ENCODE data around the gene KDM4B.

KDM4B gene

GRCh38 chr19:4984438-4984990 lies 15.6 kb downstream of the KDM4B start:
- no peak overlapping the region for H3K27ac ChIP-seq (ENCODE audit: low read length)
- DNase-seq (ENCODE audit: low read depth, low spot score) = no peak
- H3K9me3 ChIP-seq (ENCODE audit: control insufficient read depth, insufficient read depth, low read length) = no peaks in the 10 kb centered on the region
- no peak overlapping the region for H3K4me3 ChIP-seq (ENCODE audit: low read length)
- no CpG with 5 or more reads among the region's 18 CpGs for WGBS (ENCODE audit: insufficient coverage, insufficient read length)
- no peaks in the 10 kb centered on the region for H3K27me3 ChIP-seq (ENCODE audit: control insufficient read depth, insufficient read depth, low read length)
- H3K4me1 ChIP-seq (ENCODE audit: control insufficient read depth, insufficient read depth, low read length) = peaks cover 1% of the 10 kb centered on the region; the same call in 1 of the 2 replicates
- no peaks in the 10 kb centered on the region for H3K36me3 ChIP-seq (ENCODE audit: control insufficient read depth, insufficient read depth, low read length)

GRCh38 chr19:4985551-4985991 lies 16.7 kb downstream of the KDM4B start:
- Histone ChIP-seq H3K36me3 (ENCODE audit: control insufficient read depth, insufficient read depth, low read length) (no peaks in the 10 kb centered on the region), H3K9me3 (ENCODE audit: control insufficient read depth, insufficient read depth, low read length) (no peaks in the 10 kb centered on the region), H3K4me1 (ENCODE audit: control insufficient read depth, insufficient read depth, low read length) (peaks cover 1% of the 10 kb centered on the region; the same call in 1 of the 2 replicates), H3K27me3 (ENCODE audit: control insufficient read depth, insufficient read depth, low read length) (no peaks in the 10 kb centered on the region), H3K27ac (ENCODE audit: low read length) (no peak overlapping the region), H3K4me3 (ENCODE audit: low read length) (no peak overlapping the region)
- no CpG with 5 or more reads among the region's 22 CpGs for WGBS (ENCODE audit: insufficient coverage, insufficient read length)
- no peak for DNase-seq (ENCODE audit: low read depth, low spot score)

- no peaks in the 10 kb centered on the region for H3K27me3 ChIP-seq (ENCODE audit: control insufficient read depth, insufficient read depth, low read length)
- H3K4me3 ChIP-seq (ENCODE audit: low read length) = no peak overlapping the region
- H3K9me3 ChIP-seq (ENCODE audit: control insufficient read depth, insufficient read depth, low read length) = no peaks in the 10 kb centered on the region
- WGBS (ENCODE audit: insufficient coverage, insufficient read length) = no CpG with 5 or more reads among the region's 19 CpGs
- H3K4me1 ChIP-seq (ENCODE audit: control insufficient read depth, insufficient read depth, low read length) = peaks cover 1% of the 10 kb centered on the region; the same call in 1 of the 2 replicates
- H3K27ac ChIP-seq (ENCODE audit: low read length) = no peak overlapping the region
- H3K36me3 ChIP-seq (ENCODE audit: control insufficient read depth, insufficient read depth, low read length) = no peaks in the 10 kb centered on the region
- DNase-seq (ENCODE audit: low read depth, low spot score) = no peak
Measured at GRCh38 chr19:4986056-4986455, 17.1 kb downstream of the KDM4B start.

GRCh38 chr19:4986471-4986891 lies 17.6 kb downstream of the KDM4B start:
- WGBS (ENCODE audit: insufficient coverage, insufficient read length) = no CpG with 5 or more reads among the region's 19 CpGs
- no peak for DNase-seq (ENCODE audit: low read depth, low spot score)
- Histone ChIP-seq H3K27ac (ENCODE audit: low read length) (no peak overlapping the region), H3K27me3 (ENCODE audit: control insufficient read depth, insufficient read depth, low read length) (no peaks in the 10 kb centered on the region), H3K36me3 (ENCODE audit: control insufficient read depth, insufficient read depth, low read length) (no peaks in the 10 kb centered on the region), H3K4me3 (ENCODE audit: low read length) (no peak overlapping the region), H3K9me3 (ENCODE audit: control insufficient read depth, insufficient read depth, low read length) (no peaks in the 10 kb centered on the region), H3K4me1 (ENCODE audit: control insufficient read depth, insufficient read depth, low read length) (peaks cover 1% of the 10 kb centered on the region; the same call in 1 of the 2 replicates)

GRCh38 chr19:4987256-4987655 lies 18.3 kb downstream of the KDM4B start:
- no peaks in the 10 kb centered on the region for H3K9me3 ChIP-seq (ENCODE audit: control insufficient read depth, insufficient read depth, low read length)
- H3K27me3 ChIP-seq (ENCODE audit: control insufficient read depth, insufficient read depth, low read length) = no peaks in the 10 kb centered on the region
- no peaks in the 10 kb centered on the region for H3K36me3 ChIP-seq (ENCODE audit: control insufficient read depth, insufficient read depth, low read length)
- no peak for DNase-seq (ENCODE audit: low read depth, low spot score)
- H3K4me1 ChIP-seq (ENCODE audit: control insufficient read depth, insufficient read depth, low read length) = peaks cover 1% of the 10 kb centered on the region; the same call in 1 of the 2 replicates
- no peak overlapping the region for H3K4me3 ChIP-seq (ENCODE audit: low read length)
- no CpG with 5 or more reads among the region's 11 CpGs for WGBS (ENCODE audit: insufficient coverage, insufficient read length)
- H3K27ac ChIP-seq (ENCODE audit: low read length) = no peak overlapping the region

- H3K4me3 ChIP-seq (ENCODE audit: low read length) = no peak overlapping the region
- no CpG with 5 or more reads among the region's 24 CpGs for WGBS (ENCODE audit: insufficient coverage, insufficient read length)
Measured at GRCh38 chr19:4987692-4988370, 18.9 kb downstream of the KDM4B start.

GRCh38 chr19:4988770-4989251 lies 19.9 kb downstream of the KDM4B start:
- no CpG with 5 or more reads among the region's 13 CpGs for WGBS (ENCODE audit: insufficient coverage, insufficient read length)
- DNase-seq (ENCODE audit: low read depth, low spot score) = no peak
- no peak overlapping the region for H3K27ac ChIP-seq (ENCODE audit: low read length)
- H3K27me3 ChIP-seq (ENCODE audit: control insufficient read depth, insufficient read depth, low read length) = no peaks in the 10 kb centered on the region
- no peaks in the 10 kb centered on the region for H3K9me3 ChIP-seq (ENCODE audit: control insufficient read depth, insufficient read depth, low read length)
- H3K4me1 ChIP-seq (ENCODE audit: control insufficient read depth, insufficient read depth, low read length) = peaks cover 1% of the 10 kb centered on the region; the same call in 1 of the 2 replicates
- no peaks in the 10 kb centered on the region for H3K36me3 ChIP-seq (ENCODE audit: control insufficient read depth, insufficient read depth, low read length)
- H3K4me3 ChIP-seq (ENCODE audit: low read length) = no peak overlapping the region

More at GRCh38 chr19:4987692-4988370, 18.9 kb downstream of the KDM4B start:
- Histone ChIP-seq H3K27me3 (ENCODE audit: control insufficient read depth, insufficient read depth, low read length) (no peaks in the 10 kb centered on the region), H3K27ac (ENCODE audit: low read length) (no peak overlapping the region), H3K9me3 (ENCODE audit: control insufficient read depth, insufficient read depth, low read length) (no peaks in the 10 kb centered on the region), H3K36me3 (ENCODE audit: control insufficient read depth, insufficient read depth, low read length) (no peaks in the 10 kb centered on the region), H3K4me1 (ENCODE audit: control insufficient read depth, insufficient read depth, low read length) (peaks cover 1% of the 10 kb centered on the region; the same call in 1 of the 2 replicates)
- DNase-seq (ENCODE audit: low read depth, low spot score) = no peak

- no peak overlapping the region for H3K4me3 ChIP-seq (ENCODE audit: low read length)
- H3K27ac ChIP-seq (ENCODE audit: low read length) = no peak overlapping the region
- H3K27me3 ChIP-seq (ENCODE audit: control insufficient read depth, insufficient read depth, low read length) = no peaks in the 10 kb centered on the region
- no peaks in the 10 kb centered on the region for H3K36me3 ChIP-seq (ENCODE audit: control insufficient read depth, insufficient read depth, low read length)
- no peaks in the 10 kb centered on the region for H3K9me3 ChIP-seq (ENCODE audit: control insufficient read depth, insufficient read depth, low read length)
- no CpG with 5 or more reads among the region's 7 CpGs for WGBS (ENCODE audit: insufficient coverage, insufficient read length)
- no peak for DNase-seq (ENCODE audit: low read depth, low spot score)
- peaks cover 1% of the 10 kb centered on the region; the same call in 1 of the 2 replicates for H3K4me1 ChIP-seq (ENCODE audit: control insufficient read depth, insufficient read depth, low read length)
Measured at GRCh38 chr19:4990306-4990705, 21.4 kb downstream of the KDM4B start.

GRCh38 chr19:4991538-4991937 lies 22.6 kb downstream of the KDM4B start:
- no peak overlapping the region for H3K4me3 ChIP-seq (ENCODE audit: low read length)
- WGBS (ENCODE audit: insufficient coverage, insufficient read length) = no CpG with 5 or more reads among the region's 9 CpGs
- DNase-seq (ENCODE audit: low read depth, low spot score) = no peak
- H3K27me3 ChIP-seq (ENCODE audit: control insufficient read depth, insufficient read depth, low read length) = no peaks in the 10 kb centered on the region
- H3K27ac ChIP-seq (ENCODE audit: low read length) = no peak overlapping the region
- H3K4me1 ChIP-seq (ENCODE audit: control insufficient read depth, insufficient read depth, low read length) = no peaks in the 10 kb centered on the region
- H3K36me3 ChIP-seq (ENCODE audit: control insufficient read depth, insufficient read depth, low read length) = no peaks in the 10 kb centered on the region
- no peaks in the 10 kb centered on the region for H3K9me3 ChIP-seq (ENCODE audit: control insufficient read depth, insufficient read depth, low read length)

- no peaks in the 10 kb centered on the region for H3K4me1 ChIP-seq (ENCODE audit: control insufficient read depth, insufficient read depth, low read length)
- H3K36me3 ChIP-seq (ENCODE audit: control insufficient read depth, insufficient read depth, low read length) = no peaks in the 10 kb centered on the region
- H3K27ac ChIP-seq (ENCODE audit: low read length) = no peak overlapping the region
- H3K27me3 ChIP-seq (ENCODE audit: control insufficient read depth, insufficient read depth, low read length) = no peaks in the 10 kb centered on the region
- no peak for DNase-seq (ENCODE audit: low read depth, low spot score)
- no peaks in the 10 kb centered on the region for H3K9me3 ChIP-seq (ENCODE audit: control insufficient read depth, insufficient read depth, low read length)
- no peak overlapping the region for H3K4me3 ChIP-seq (ENCODE audit: low read length)
- WGBS (ENCODE audit: insufficient coverage, insufficient read length) = no CpG with 5 or more reads among the region's 13 CpGs
Measured at GRCh38 chr19:4991996-4992698, 23.2 kb downstream of the KDM4B start.
